Left lung (tissue), 10 donors: ENCODE data around the gene SSBP2. TPM values are rescaled to one million over a fixed set of nuclear protein-coding genes. Genes with fewer than 3 reads are reported as not detected.
"Not testable (repeated sequence)": the region's sequence is repeated elsewhere in the genome, so short reads cannot be mapped to it uniquely, and the experiment has no call there.

Experiments
- ATAC-seq: fragments of 200-7000 bp; cut with Tn5 transposase; one replicate; pipeline ENCODE4 v1.9.1; 2020; ENCODE audit warnings: moderate library complexity
- DNase-seq, 4 donors: peaks; one replicate each; pipeline ENCODE4 v3.0.0-alpha.2; 2013 to 2020
- H3K27ac ChIP-seq, 2 donors: fragments of 200-600 bp; sonication (generic) in 1 of 2; one replicate each; pipeline versions ENCODE4 v1.5.0 to v1.8.0; 2020 to 2021
- H3K27me3 ChIP-seq, 2 donors: fragments of 200-600 bp; sonication (generic) in 1 of 2; one replicate each; pipeline versions ENCODE4 v1.5.0 to v1.8.0; 2020 to 2021
- H3K36me3 ChIP-seq, 2 donors: fragments of 200-600 bp; sonication (generic) in 1 of 2; one replicate each; pipeline versions ENCODE4 v1.5.0 to v1.8.0; 2020 to 2021
- H3K4me1 ChIP-seq, 2 donors: fragments of 200-600 bp; one replicate each; pipeline ENCODE4 v1.8.0; 2021
- H3K4me3 ChIP-seq, 2 donors: fragments of 200-600 bp; sonication (generic) in 1 of 2; one replicate each; pipeline versions ENCODE4 v1.5.0 to v1.8.0; 2020 to 2021; ENCODE audit warnings: mild to moderate bottlenecking in 1 of 2
- H3K9me3 ChIP-seq, 2 donors: fragments of 200-600 bp; sonication (generic) in 1 of 2; one replicate each; pipeline versions ENCODE4 v1.5.0 to v1.8.0; 2020 to 2021
- CTCF ChIP-seq, 2 donors: fragments of 200-600 bp; sonication (generic) in 1 of 2; IDR thresholded peaks; one replicate each; pipeline versions ENCODE4 v1.5.0 to v1.8.0; 2021; ENCODE audit warnings: antibody characterized with exemption in 2 of 2
- intact Hi-C, 2 donors: fragments of 100-400 bp; cut with DNase I; formaldehyde crosslinking; loops; one replicate each; pipeline versions ENCODE4 v1.11.2 to v1.14.2; 2022
- polyA plus RNA-seq, 6 donors: library from polyadenylated mRNA; unstranded; fragments of 120-200 nt; gene quantifications; one replicate each; pipeline ENCODE4 v1.2.1, GENCODE V29; 2013; ENCODE audit not compliant: insufficient read length in 6 of 6
- total RNA-seq, 2 donors: library from RNA; stranded (reverse); fragmentation: NEBNext Ultra II Directional; extraction: Animal tissue kit (Norgen Biotek cat#: 25700); gene quantifications; one replicate each; pipeline ENCODE4 v1.2.1, GENCODE V29; 2021
- donor health status: DM: no; HTN: yes; CAD: no.
- donor health status: DM: no; HTN: no; CAD: no.

SSBP2 gene
- total and polyA plus RNA-seq, 8 donors, result 31.6 to 103 (median 74.8) TPM

- Histone ChIP-seq H3K4me1 (no peaks in the 10 kb centered on the region), H3K4me3 (no peak overlapping the region), H3K36me3 (no peaks in the 10 kb centered on the region), H3K27ac (no peak overlapping the region), H3K27me3 (no peaks in the 10 kb centered on the region), H3K9me3 (no peaks in the 10 kb centered on the region)
- no peak for ATAC-seq
- TF ChIP-seq CTCF (IDR thresholded peaks at IDR 0.05), result no peak
- no peak for DNase-seq
- intact Hi-C loops, result no loop called here
Measured at GRCh38 chr5:81631621-81632020, 119.3 kb downstream of the SSBP2 start.

DNA sequence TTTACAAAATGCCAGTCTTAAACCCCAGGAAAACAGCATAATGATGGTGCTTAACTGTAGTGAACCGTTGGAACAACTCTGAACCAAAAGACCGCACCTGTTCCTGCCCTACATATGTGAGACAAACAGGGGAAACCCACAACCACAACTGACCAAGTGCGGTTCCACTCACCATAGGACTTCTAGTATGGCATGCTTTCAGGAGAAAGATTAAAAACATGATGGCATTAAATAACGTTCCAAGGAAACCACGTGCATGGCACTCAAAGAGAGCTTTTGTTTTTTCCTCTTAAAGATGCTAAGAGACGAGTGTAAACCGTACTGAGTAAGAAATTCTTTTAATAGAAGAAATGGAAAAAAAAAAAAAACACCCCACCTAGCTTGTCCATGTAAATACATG lies 119.8 kb downstream of the SSBP2 start:
- Histone ChIP-seq H3K27me3 (no peaks in the 10 kb centered on the region), H3K4me3 (no peak overlapping the region), H3K4me1 (no peaks in the 10 kb centered on the region), H3K27ac (no peak overlapping the region), H3K9me3 (no peaks in the 10 kb centered on the region), H3K36me3 (no peaks in the 10 kb centered on the region)
- intact Hi-C loops, result no loop called here
- no peak for TF ChIP-seq CTCF (IDR thresholded peaks at IDR 0.05)
- no peak for ATAC-seq
- DNase-seq, result no peak

DNA sequence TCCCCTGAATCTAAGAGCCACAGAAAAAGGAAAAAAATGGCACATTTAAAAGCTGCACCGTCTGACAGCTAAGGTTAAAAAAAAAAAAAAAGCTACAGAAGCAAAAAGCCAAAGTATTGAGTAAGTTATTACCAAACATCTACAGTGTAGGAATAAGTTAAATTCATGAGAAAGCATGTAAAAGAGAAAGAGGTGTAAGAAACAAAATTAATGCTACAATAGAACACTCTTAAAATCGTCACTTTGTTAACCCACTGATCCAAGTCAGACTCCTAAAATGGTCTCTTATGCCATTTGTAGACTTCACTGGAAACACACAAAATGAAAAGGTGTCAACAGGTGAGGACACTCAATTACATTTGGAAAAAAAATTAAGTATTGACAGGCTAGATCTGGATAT lies 120.2 kb downstream of the SSBP2 start:
- no peaks in the 10 kb centered on the region for H3K36me3 ChIP-seq
- H3K4me3 ChIP-seq, result no peak overlapping the region
- no peak for TF ChIP-seq CTCF (IDR thresholded peaks at IDR 0.05)
- ATAC-seq (no peak), DNase-seq (no peak)
- no peaks in the 10 kb centered on the region for H3K27me3 ChIP-seq
- H3K27ac ChIP-seq, result no peak overlapping the region
- H3K9me3 ChIP-seq, result no peaks in the 10 kb centered on the region
- H3K4me1 ChIP-seq, result no peaks in the 10 kb centered on the region
- intact Hi-C loops, result no loop called here

DNA sequence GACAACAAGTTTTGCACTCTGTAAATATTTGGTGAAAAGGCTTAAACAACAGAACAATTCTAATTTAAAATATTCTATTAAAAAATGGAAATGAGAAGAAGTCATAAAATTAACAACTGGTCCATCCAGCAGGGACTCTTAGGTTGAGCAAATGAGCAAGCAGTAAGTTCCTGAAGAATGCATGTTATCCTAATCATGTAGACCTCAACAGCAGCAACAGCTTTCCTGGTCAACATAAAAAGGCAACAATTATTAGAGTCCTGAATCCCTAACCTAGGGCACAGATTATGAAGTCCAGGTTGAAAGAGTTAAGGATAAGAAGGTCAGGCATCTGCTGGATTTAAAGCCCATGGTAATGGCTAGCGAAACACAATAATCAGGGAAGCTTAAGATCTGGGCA lies 120.9 kb downstream of the SSBP2 start:
- no peak overlapping the region for H3K4me3 ChIP-seq
- intact Hi-C loops, result no loop called here
- H3K9me3 ChIP-seq, result no peaks in the 10 kb centered on the region
- no peaks in the 10 kb centered on the region for H3K27me3 ChIP-seq
- TF ChIP-seq CTCF (IDR thresholded peaks at IDR 0.05), result no peak
- no peak overlapping the region for H3K27ac ChIP-seq
- DNase-seq (no peak), ATAC-seq (no peak)
- H3K4me1 ChIP-seq, result no peaks in the 10 kb centered on the region
- H3K36me3 ChIP-seq, result no peaks in the 10 kb centered on the region

GRCh38 chr5:81628061-81628460 lies 122.8 kb downstream of the SSBP2 start:
- H3K9me3 ChIP-seq, H3K27ac ChIP-seq, H3K27me3 ChIP-seq, H3K4me1 ChIP-seq, intact Hi-C loops, DNase-seq, ATAC-seq, H3K4me3 ChIP-seq, H3K36me3 ChIP-seq: not testable (repeated sequence)

- no peaks in the 10 kb centered on the region for H3K27me3 ChIP-seq
Measured at GRCh38 chr5:81626524-81626923, 124.4 kb downstream of the SSBP2 start.

More at GRCh38 chr5:81626524-81626923, 124.4 kb downstream of the SSBP2 start:
- DNase-seq, result peak in 1 of 4 donors; percentile 6
- peaks cover 0 to 2% of the 10 kb centered on the region in 2 donors for H3K9me3 ChIP-seq
- H3K36me3 ChIP-seq, result no peaks in the 10 kb centered on the region
- H3K4me1 ChIP-seq, result no peaks in the 10 kb centered on the region
- H3K27ac ChIP-seq, result no peak overlapping the region
- no peak for TF ChIP-seq CTCF (IDR thresholded peaks at IDR 0.05)
- intact Hi-C loops, result no loop called here
- ATAC-seq, result no peak
- H3K4me3 ChIP-seq, result no peak overlapping the region
